ENCODE results near the gene SLC2A1.

The SLC2A1 gene

GRCh38 chr1:42958488-42959319 lies at the start of gene SLC2A1:
SLC2A1 (minus strand) TSS chr1:42958868; CDS start chr1:42958651, 217 bp downstream.
- in situ Hi-C loops (cut with HindIII; ENCODE audit: low sequenced_read_pairs), result no loop called here

- in situ Hi-C loops (cut with HindIII; ENCODE audit: low sequenced_read_pairs), result no loop called here
Observed at GRCh38 chr1:43007377-43008114, 48.9 kb upstream of the SLC2A1 start.

- in situ Hi-C loops (cut with HindIII; ENCODE audit: low sequenced_read_pairs), result no loop called here
Observed at GRCh38 chr1:43005460-43006361, 47.0 kb upstream of the SLC2A1 start.

GRCh38 chr1:43004587-43005459 lies 46.2 kb upstream of the SLC2A1 start:
- in situ Hi-C loops (cut with HindIII; ENCODE audit: low sequenced_read_pairs), result no loop called here

GRCh38 chr1:43002766-43003165 lies 44.1 kb upstream of the SLC2A1 start:
- in situ Hi-C loops (cut with HindIII; ENCODE audit: low sequenced_read_pairs), result no loop called here

- in situ Hi-C loops (cut with HindIII; ENCODE audit: low sequenced_read_pairs), result no loop called here
Observed at GRCh38 chr1:43002116-43002515, 43.4 kb upstream of the SLC2A1 start.

GRCh38 chr1:43001434-43001833 lies 42.8 kb upstream of the SLC2A1 start:
- in situ Hi-C loops (cut with HindIII; ENCODE audit: low sequenced_read_pairs), result no loop called here

GRCh38 chr1:43000271-43000670 lies 41.6 kb upstream of the SLC2A1 start:
- in situ Hi-C loops (cut with HindIII; ENCODE audit: low sequenced_read_pairs), result no loop called here

- in situ Hi-C loops (cut with HindIII; ENCODE audit: low sequenced_read_pairs), result no loop called here
Observed at GRCh38 chr1:42999308-42999707, 40.6 kb upstream of the SLC2A1 start.

GRCh38 chr1:42998386-42998785 lies 39.7 kb upstream of the SLC2A1 start:
- in situ Hi-C loops (cut with HindIII; ENCODE audit: low sequenced_read_pairs), result no loop called here

GRCh38 chr1:42996384-42996970 lies 37.8 kb upstream of the SLC2A1 start:
- in situ Hi-C loops (cut with HindIII; ENCODE audit: low sequenced_read_pairs), result no loop called here

GRCh38 chr1:42993502-42994136 lies 35.0 kb upstream of the SLC2A1 start:
- in situ Hi-C loops (cut with HindIII; ENCODE audit: low sequenced_read_pairs), result no loop called here

- in situ Hi-C loops (cut with HindIII; ENCODE audit: low sequenced_read_pairs), result no loop called here
Observed at GRCh38 chr1:42992054-42992571, 33.4 kb upstream of the SLC2A1 start.

- in situ Hi-C loops (cut with HindIII; ENCODE audit: low sequenced_read_pairs), result no loop called here
Observed at GRCh38 chr1:42990757-42991346, 32.2 kb upstream of the SLC2A1 start.

- in situ Hi-C loops (cut with HindIII; ENCODE audit: low sequenced_read_pairs), result no loop called here
Observed at GRCh38 chr1:42983693-42984092, 25.0 kb upstream of the SLC2A1 start.

- in situ Hi-C loops (cut with HindIII; ENCODE audit: low sequenced_read_pairs), result no loop called here
Observed at GRCh38 chr1:42983253-42983652, 24.6 kb upstream of the SLC2A1 start.

GRCh38 chr1:42982641-42983040 lies 24.0 kb upstream of the SLC2A1 start:
- in situ Hi-C loops (cut with HindIII; ENCODE audit: low sequenced_read_pairs), result no loop called here

GRCh38 chr1:42981871-42982270 lies 23.2 kb upstream of the SLC2A1 start:
- in situ Hi-C loops (cut with HindIII; ENCODE audit: low sequenced_read_pairs), result no loop called here
